Esophagus mucosa (tissue), 1 donor: ENCODE results near the gene EFCAB8. TPM values are rescaled to one million over a fixed set of nuclear protein-coding genes. Genes with fewer than 3 reads are reported as not detected.

ENCODE experiments used
- ATAC-seq: fragments of 200-7000 bp; cut with Tn5 transposase; one replicate; pipeline ENCODE4 v1.9.1; 2020
- total RNA-seq: library from RNA; stranded (reverse); gene quantifications from one replicate; pipeline ENCODE4 v1.2.4, GENCODE V29; 2023
- donor health status: DM: yes; HTN: yes; CAD: no.

EFCAB8 gene
- total RNA-seq, 1 donor from 2014 or later, result 0.48 TPM

- ATAC-seq, result no peak
Measured at GRCh38 chr20:32988008-32988407, 129.3 kb downstream of the EFCAB8 start.

GRCh38 chr20:32989507-32990283, 131.0 kb downstream of the EFCAB8 start:
- ATAC-seq, result no peak

- no peak for ATAC-seq
Measured at GRCh38 chr20:32990426-32990825, 131.7 kb downstream of the EFCAB8 start.

- ATAC-seq, result no peak
Measured at GRCh38 chr20:32991383-32991782, 132.7 kb downstream of the EFCAB8 start.

GRCh38 chr20:32991792-32992641, 133.3 kb downstream of the EFCAB8 start:
- no peak for ATAC-seq

GRCh38 chr20:32993496-32994050, 134.8 kb downstream of the EFCAB8 start:
- no peak for ATAC-seq

- no peak for ATAC-seq
Measured at GRCh38 chr20:32995802-32996201, 137.1 kb downstream of the EFCAB8 start.

- ATAC-seq, result no peak
Measured at GRCh38 chr20:32997431-32997830, 138.7 kb downstream of the EFCAB8 start.

GRCh38 chr20:32999603-33000250, 141.0 kb downstream of the EFCAB8 start:
- ATAC-seq, result no peak

GRCh38 chr20:33000802-33001466, 142.2 kb downstream of the EFCAB8 start:
- peak; percentile 65 for ATAC-seq

- no peak for ATAC-seq
Measured at GRCh38 chr20:33002087-33002808, 143.5 kb downstream of the EFCAB8 start.

- ATAC-seq, result no peak
Measured at GRCh38 chr20:33004141-33004751, 145.5 kb downstream of the EFCAB8 start, which contains the start of gene SUN5. TSS of gene SUN5 (minus strand) at chr20:33004433. CDS start at chr20:33004340, 93 bp downstream.

GRCh38 chr20:33005132-33005566, 146.4 kb downstream of the EFCAB8 start:
- no peak for ATAC-seq

- no peak for ATAC-seq
Measured at GRCh38 chr20:33005908-33006775, 147.4 kb downstream of the EFCAB8 start.

GRCh38 chr20:33006776-33007375, 148.2 kb downstream of the EFCAB8 start:
- no peak for ATAC-seq

- ATAC-seq, result no peak
Measured at GRCh38 chr20:33007376-33008335, 148.9 kb downstream of the EFCAB8 start, which contains the start of gene BPIFB2. TSS of gene BPIFB2 (plus strand) at chr20:33007704. CDS start at chr20:33008575, 871 bp downstream.

GRCh38 chr20:33008336-33009213, 149.9 kb downstream of the EFCAB8 start:
- ATAC-seq, result no peak
